SH-SY5Y (cell line): ENCODE data around the gene ATP6V1G3.

Source experiments
- GATA2 ChIP-seq: IDR thresholded peaks from 2 replicates; pipeline ENCODE4 v1.6.1; 2011; ENCODE audit warnings: mild to moderate bottlenecking, low read depth, low read length
- GATA3 ChIP-seq: IDR thresholded peaks from 2 replicates; pipeline ENCODE4 v1.6.1; 2011; ENCODE audit warnings: low read depth, mild to moderate bottlenecking, low read length, moderate library complexity

The ATP6V1G3 gene, protein sequence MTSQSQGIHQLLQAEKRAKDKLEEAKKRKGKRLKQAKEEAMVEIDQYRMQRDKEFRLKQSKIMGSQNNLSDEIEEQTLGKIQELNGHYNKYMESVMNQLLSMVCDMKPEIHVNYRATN

DNA sequence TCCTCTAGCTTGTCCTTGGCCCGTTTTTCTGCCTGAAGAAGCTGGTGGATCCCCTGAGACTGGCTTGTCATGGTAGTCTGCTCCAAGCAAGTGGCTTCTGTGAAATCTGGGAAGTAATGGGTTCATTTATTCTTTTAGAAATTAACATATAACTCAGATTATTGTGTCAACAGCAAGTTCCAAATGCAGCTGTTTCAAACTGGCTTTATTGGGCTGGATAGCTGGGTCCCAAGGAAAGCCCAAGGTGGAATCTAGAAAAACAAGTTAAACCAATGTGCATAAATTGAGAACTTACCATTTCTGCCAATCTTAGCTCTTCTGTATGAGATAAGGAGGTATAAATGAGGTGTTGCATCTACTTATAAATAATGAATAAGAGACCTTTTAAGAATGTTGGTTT is at the start of gene ATP6V1G3:
Gene ATP6V1G3, minus strand, starts transcription at position 101 of the 400 bp plus-strand sequence. Its CDS starts 30 bp downstream, at position 71.
- TF ChIP-seq GATA2 = no peak
- TF ChIP-seq GATA3 = no peak

DNA sequence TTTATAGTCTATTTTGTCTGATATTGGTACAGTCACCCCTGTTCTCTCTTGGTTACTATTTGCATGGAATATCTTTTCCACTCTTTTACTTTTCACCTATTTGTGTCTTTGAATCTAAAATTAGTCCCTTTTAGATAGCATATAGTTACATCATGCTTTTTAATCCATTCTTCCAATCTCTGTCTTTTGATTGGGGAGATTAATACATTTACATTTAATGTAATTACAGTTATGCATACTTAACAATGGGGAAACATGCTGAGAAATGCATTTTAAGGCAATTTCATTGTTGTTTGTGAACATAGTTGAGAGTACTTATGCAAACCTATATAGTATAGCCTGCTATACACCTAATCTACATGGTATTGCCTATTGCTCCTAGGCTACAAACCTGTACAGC is 48.4 kb upstream of the ATP6V1G3 start:
- TF ChIP-seq GATA2 (no peak), GATA3 (no peak)

DNA sequence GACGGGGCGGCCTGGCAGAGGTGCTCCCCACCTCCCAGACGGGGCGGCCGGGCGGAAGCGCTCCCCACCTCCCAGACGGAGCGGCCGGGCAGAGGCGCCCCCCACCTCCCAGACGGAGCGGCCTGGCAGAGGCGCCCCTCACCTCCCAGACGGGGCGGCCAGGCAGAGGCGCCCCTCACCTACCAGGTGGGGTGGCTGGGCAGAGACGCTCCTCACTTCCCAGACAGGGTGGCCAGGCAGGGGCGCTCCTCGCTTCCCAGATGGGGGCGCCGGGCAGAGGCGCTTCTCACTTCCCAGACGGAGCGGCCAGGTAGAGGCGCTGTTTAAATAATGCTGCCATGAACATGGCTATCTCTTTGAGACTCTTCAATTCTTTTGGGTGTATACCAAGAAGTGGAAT is 43.7 kb upstream of the ATP6V1G3 start:
- TF ChIP-seq GATA2 (no peak), GATA3 (no peak)

DNA sequence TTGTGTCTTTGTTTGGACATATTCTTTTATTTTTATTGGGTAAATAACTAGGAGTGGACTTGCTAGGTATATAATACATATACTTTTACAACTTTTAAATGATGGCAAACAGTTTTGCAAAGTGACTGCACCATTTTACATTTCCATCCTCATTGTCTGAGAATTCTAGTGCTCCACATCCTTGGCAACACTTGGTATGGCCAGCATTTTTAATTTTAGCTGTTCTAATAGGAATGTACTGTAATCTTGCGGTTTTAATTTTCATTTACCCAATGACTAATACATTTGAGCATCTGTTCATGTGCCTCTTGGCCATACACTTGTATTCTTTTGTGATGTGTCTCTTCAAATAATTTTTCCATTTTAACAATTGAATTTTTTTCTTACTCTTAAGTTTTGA is 37.0 kb upstream of the ATP6V1G3 start:
- TF ChIP-seq GATA2 (no peak), GATA3 (no peak)

DNA sequence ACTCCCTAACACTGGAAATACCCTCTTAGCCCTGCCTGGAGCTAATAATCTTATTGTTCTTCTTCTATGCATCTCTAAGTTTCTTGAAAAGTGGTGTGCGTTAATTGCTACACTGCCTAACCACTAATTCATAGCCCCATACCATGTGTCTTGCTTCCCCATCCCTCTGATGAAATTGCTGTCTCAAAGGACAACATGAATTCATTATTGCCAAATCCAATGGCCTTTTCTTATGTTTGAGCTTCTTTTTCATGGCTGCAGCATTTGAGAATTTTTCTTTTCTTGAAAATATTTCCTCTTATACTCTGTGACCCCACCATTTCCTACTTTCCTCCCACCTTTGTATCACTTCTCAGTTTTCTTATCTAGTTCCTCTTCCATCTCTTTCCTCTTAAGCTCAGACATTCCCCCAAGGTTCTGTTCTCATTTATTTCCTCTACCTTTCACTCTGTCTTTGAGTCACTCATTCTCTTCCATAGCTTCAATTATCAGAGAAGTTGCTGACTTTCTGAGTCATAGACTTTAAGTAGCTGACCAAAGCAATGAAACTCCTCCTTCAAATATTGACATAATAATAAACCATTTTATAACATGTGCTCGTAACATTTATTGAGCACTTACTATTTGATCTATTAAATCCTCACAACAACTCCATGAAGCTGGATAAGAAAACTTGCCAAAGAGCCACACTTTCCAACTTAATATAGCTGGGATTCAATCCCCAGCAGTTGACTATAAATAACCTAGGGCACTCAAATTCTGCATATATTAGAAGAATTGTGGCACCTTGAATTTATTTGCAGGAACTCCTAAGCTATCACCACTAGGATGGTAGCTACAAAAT is 35.5 kb upstream of the ATP6V1G3 start:
- TF ChIP-seq GATA2 (no peak), GATA3 (no peak)

DNA sequence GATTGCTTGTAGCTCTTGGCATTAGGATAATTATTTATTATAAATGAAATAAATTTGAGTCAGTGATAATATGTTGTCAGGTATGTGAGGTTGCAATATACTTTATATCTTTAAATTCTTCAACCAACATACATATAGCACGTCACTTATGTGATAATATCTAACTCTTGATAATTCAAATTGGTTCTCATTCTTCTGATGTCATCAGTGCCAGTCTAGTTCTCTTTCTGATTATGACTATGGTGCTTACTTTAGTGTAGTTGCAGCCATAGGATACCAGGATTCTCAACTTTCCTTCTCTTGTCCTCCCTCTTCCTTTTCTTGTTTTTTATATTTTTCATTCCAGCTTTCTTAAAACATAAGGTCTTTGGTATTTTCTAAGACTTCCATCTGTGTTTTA is 34.8 kb upstream of the ATP6V1G3 start:
- TF ChIP-seq GATA2 (no peak), GATA3 (no peak)

DNA sequence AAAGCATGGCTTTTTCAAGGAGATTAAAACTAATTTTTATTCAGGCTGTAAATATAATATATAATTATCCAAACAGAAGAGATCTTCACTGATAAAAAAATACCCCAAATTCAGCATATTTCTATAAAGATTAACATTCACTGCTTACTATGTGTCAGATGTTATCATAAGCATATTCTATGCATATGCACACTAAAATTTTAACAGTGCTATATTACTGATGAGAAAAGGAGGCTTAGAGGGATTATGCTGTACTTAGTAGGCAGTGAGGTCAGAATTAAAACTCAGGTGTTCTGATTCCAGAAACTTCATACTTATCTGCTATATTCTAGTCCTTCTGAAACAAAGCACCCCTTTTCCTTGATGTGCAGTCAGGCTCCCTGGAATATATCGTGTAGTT is 33.8 kb upstream of the ATP6V1G3 start:
- TF ChIP-seq GATA3 = no peak
- no peak for TF ChIP-seq GATA2

DNA sequence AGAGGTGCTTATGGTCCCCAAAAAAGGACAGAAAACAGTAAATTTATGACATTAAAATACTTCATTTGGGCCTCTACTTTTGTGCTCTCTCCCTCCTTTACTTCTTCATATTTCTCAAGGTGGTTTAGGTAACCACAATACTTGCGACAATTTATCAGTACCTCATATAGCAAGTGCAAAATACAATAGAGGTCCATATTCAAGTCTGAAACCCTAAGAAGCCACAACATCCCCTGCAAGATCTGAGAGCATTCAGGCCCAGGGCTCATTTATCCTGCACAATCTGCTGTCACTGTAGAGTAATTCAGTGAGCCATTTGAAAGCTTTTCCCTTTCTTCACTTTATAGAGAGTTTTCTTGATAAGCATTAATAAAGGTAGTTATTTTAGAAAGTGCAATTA is 24.2 kb upstream of the ATP6V1G3 start:
- TF ChIP-seq GATA2 (no peak), GATA3 (no peak)

DNA sequence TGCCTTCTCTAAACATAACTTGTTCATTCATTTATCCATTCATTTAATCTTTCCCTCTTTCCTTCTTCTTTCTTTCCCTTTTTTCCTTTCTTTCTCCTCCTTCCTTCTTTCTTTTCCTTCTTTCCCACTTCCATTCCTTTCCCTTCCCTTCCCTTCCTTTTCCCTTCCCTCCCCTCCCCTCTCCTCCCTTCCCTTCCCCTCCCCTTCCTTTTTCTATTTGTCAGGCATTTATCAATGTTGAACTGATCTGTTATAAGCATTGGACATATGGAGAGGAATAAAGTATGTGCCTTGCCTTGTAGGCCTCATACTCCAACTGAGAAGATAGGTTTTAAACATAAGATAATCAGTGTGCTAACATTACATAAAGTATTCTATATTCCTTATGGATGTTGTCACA is 23.7 kb upstream of the ATP6V1G3 start:
- TF ChIP-seq GATA3 (no peak), GATA2 (no peak)

DNA sequence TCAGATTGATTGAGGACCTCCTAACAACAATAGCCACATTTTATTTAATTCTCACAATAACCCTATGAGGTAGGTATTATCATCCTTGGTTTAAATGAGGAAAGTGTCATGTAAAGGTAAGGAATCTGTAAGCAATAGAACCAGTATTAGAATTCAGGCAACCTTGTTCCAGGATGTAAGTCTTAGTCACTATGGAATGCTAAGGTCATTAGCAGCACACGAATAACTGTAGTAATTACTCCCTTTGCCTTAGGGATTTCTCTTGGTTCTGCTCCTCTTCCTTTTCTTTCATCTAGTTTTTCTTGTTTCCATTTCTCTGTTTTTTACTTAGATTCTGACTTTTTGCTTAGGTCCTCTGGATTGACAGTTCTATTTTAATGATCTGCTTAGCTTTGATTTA is 23.1 kb upstream of the ATP6V1G3 start:
- no peak for TF ChIP-seq GATA2
- no peak for TF ChIP-seq GATA3

DNA sequence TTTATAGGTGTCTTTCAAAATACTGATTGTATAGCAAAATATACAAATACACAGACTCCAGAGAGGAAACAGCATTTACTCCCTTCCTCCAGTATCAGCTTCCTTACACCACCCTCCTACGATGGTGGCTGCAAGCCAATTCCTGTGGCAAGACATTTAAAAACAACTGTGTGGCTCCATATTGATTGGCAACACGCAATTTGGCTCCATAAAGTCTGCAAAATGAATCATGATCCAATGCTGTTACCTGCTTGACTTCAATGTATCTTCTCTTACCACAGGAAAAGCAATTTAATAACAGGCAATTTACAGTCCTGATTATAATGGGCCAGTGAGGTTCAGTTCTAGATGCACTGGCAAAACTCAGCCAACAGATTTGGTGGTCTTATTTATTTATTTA is 19.7 kb upstream of the ATP6V1G3 start:
- TF ChIP-seq GATA3 = no peak
- TF ChIP-seq GATA2 = no peak

DNA sequence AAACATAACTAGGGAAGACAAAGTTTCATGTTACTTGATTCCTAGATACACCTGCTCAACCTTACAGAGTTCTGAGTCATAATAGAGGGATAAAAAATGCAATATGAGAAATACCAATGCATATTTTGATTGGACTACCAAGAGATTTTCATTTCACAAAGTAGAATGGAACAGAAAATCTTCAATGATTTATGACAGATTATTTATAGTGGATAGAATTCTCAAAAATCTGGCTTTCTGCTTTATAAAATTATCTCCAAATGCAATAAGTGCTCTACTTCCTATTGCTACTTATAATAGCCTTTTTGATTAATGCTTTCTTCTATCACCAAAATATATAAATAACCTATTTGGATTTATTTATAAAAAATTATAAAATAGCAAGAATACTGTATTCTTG is 18.9 kb upstream of the ATP6V1G3 start:
- TF ChIP-seq GATA3 (no peak), GATA2 (no peak)

DNA sequence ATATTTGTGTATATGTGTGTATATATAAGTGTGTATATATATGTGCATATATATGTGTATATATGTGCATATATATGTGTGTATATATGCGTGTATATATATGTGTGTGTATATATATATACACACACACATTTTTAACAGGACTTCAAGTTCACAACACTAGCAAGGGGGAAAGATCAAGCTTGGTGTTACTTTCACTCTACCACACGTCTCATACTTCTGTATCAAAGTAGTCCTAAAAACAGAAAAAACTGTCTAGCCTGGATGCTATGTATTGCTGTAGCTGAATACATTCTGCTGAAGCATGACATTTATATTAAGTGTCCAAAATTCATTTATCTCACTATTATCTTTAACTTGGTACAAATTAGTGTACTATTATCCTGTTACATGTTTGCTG is 17.9 kb upstream of the ATP6V1G3 start:
- TF ChIP-seq GATA3 (no peak), GATA2 (no peak)

DNA sequence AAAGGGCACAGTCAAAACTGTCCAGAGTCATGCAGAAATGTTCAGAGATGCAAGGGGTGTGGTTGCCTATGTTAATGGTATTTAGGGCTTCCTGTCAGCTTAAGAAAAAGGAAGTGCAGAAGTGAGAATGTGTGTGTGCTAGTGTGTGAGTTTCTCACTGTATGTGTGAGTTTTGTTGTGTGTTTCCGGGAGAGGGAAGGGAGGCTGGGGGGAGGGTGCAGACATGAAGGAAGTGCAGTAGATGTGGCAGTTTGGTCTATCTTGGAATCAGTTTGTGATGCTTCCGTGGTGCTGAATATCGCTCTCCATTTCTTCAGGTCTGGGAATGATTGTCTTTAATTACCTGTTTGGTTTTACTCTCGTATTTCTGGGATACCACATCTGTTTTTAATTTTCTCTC is 16.5 kb upstream of the ATP6V1G3 start:
- TF ChIP-seq GATA2 = no peak
- TF ChIP-seq GATA3 = no peak

DNA sequence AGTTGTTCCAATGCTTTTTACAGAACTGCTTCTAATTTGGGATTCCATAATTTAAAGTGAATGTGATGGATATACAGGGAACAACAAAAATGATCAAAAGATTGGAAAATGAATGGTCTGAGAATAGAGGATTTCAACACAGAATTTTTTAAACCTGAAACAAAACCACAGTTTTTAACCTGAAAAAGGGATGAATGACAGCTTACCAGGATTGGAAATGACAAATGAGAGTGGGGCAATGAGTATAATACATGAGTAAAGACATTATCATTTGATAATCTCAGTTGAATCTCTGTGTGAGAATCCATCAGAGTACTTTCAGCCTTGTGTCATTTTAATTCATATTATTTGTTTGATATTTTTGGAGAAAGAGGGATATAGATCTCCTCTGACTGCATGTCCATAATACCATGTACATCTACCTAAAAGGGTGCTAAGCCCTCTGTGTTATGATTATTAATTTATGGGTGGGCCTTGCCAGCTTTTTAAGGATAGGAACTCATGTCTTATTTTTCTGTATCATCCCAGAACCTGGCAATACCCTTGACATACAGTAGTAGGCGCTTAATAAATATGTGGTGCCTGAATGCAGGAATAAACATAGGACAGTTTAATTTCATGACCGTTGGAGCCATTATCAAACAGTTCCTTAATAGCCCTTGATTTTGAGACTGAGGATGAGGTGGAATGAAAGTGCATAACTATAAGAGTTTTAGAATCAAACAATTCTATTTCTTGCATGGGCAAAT is 12.4 kb upstream of the ATP6V1G3 start:
- TF ChIP-seq GATA3 (no peak), GATA2 (no peak)
